Progenitor cell of endocrine pancreas (in vitro differentiated cells): ENCODE measurements around the gene RAB18. TPM values are rescaled to one million over a fixed set of nuclear protein-coding genes. Genes with fewer than 3 reads are reported as not detected.

Source experiments
- DNase-seq: peaks from one replicate; pipeline ENCODE4 v3.0.0; 2021; ENCODE audit warnings: low spot score; ENCODE audit not compliant: unreplicated experiment
- H3K27ac Mint-ChIP-seq: 2 replicates; pipeline ENCODE4 v1.8.0; 2021; ENCODE audit warnings: mild to moderate bottlenecking, moderate library complexity, mixed read lengths
- H3K27me3 Mint-ChIP-seq: 2 replicates; pipeline ENCODE4 v1.8.0; 2021; ENCODE audit warnings: mixed read lengths
- H3K36me3 Mint-ChIP-seq: 2 replicates; pipeline ENCODE4 v1.8.0; 2022; ENCODE audit warnings: mixed read lengths; ENCODE audit not compliant: insufficient read depth
- H3K4me1 Mint-ChIP-seq: 2 replicates; pipeline ENCODE4 v1.8.0; 2021; ENCODE audit warnings: low read depth, mixed read lengths
- H3K4me3 Mint-ChIP-seq: 2 replicates; pipeline ENCODE4 v1.8.0; 2021; ENCODE audit warnings: low read depth, mild to moderate bottlenecking, moderate library complexity, mixed read lengths
- H3K9me3 Mint-ChIP-seq: 2 replicates; pipeline ENCODE4 v1.8.0; 2021; ENCODE audit warnings: low read depth, mixed read lengths
- total RNA-seq: library from RNA; stranded (reverse); gene quantifications from 2 replicates; pipeline ENCODE4 v1.2.1, GENCODE V29; 2021
- TF ChIP-seq, protein P1 (sequence below): fragments of 200-600 bp; sonication (generic); IDR thresholded peaks from one replicate; pipeline ENCODE4 v1.5.0; 2021; ENCODE audit warnings: antibody characterized with exemption, mild to moderate bottlenecking; ENCODE audit not compliant: unreplicated experiment

The RAB18 gene
- total RNA-seq, 1 donor from 2014 or later: 81.0 TPM

DNA sequence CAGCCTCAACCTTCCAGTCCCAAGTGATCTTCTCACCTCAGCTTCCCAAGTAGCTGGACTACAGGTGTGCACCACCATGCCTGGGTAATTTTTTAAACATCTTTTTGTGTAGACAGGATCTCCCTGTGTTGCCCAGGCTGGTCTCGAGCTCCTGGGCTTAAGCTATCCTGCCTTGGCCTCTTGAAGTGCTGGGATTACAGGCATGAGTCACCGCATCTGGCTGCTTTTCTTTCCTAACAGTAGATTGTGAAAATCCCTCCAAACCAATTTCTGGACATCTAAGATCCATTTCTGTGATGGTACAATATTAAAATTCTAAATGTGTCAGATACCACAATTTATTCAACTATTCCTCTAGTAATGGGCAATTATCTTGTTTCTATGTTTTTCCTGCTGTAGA is 38.7 kb downstream of the RAB18 start:
- TF ChIP-seq, protein P1, sequence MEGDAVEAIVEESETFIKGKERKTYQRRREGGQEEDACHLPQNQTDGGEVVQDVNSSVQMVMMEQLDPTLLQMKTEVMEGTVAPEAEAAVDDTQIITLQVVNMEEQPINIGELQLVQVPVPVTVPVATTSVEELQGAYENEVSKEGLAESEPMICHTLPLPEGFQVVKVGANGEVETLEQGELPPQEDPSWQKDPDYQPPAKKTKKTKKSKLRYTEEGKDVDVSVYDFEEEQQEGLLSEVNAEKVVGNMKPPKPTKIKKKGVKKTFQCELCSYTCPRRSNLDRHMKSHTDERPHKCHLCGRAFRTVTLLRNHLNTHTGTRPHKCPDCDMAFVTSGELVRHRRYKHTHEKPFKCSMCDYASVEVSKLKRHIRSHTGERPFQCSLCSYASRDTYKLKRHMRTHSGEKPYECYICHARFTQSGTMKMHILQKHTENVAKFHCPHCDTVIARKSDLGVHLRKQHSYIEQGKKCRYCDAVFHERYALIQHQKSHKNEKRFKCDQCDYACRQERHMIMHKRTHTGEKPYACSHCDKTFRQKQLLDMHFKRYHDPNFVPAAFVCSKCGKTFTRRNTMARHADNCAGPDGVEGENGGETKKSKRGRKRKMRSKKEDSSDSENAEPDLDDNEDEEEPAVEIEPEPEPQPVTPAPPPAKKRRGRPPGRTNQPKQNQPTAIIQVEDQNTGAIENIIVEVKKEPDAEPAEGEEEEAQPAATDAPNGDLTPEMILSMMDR: no peak
- Mint-ChIP-seq H3K4me3 (no peak overlapping the region), H3K9me3 (no peaks in the 10 kb centered on the region), H3K27me3 (no peaks in the 10 kb centered on the region), H3K27ac (no peak overlapping the region), H3K4me1 (peaks cover 3% of the 10 kb centered on the region), H3K36me3 (peaks cover 19% of the 10 kb centered on the region)
- no peak for DNase-seq

DNA sequence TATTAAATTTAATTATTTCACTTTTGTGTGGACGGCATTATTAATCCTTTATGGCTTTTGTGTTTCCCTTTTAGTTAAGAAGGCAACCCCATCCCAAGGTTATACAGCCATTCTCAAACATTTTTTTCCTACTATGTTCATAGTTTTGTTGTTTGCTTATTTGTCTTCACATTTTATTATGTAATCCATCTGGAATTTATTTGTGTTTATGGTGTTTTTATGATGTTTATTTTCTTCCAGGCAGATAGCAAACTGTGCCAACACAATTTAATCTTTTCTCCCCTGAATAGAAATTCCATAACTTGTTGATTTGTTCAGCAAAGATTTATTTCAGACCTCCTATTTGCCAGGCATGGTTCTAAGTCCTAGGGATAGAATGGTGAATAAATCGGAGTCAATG is 42.9 kb downstream of the RAB18 start:
- H3K9me3 Mint-ChIP-seq: no peaks in the 10 kb centered on the region
- H3K27ac Mint-ChIP-seq: no peak overlapping the region
- DNase-seq: no peak
- TF ChIP-seq, protein P1: no peak
- peaks cover 14% of the 10 kb centered on the region for H3K36me3 Mint-ChIP-seq
- no peak overlapping the region for H3K4me3 Mint-ChIP-seq
- no peaks in the 10 kb centered on the region for H3K4me1 Mint-ChIP-seq
- no peaks in the 10 kb centered on the region for H3K27me3 Mint-ChIP-seq

DNA sequence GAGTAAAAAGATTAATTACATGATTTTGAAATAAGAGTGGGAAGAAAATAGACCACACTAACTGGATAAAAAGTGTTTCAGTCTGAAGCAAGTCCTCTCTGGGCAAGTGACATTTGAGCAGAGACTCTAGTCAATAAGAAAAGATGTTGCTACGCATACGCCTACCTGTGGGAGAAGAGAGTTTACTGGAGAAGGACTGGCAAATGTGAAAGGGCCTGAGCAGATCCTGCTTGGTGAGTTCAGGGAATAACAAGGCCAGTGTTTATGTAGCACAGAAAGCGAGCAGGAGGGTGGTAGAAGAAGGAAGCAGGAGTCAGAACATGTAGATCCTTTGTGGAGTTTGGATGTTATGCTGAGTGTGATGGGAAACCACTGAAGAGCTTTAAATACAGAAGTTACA is 43.4 kb downstream of the RAB18 start:
- Mint-ChIP-seq H3K27ac (no peak overlapping the region), H3K9me3 (no peaks in the 10 kb centered on the region), H3K27me3 (no peaks in the 10 kb centered on the region), H3K4me1 (no peaks in the 10 kb centered on the region), H3K4me3 (no peak overlapping the region), H3K36me3 (peaks cover 14% of the 10 kb centered on the region)
- TF ChIP-seq, protein P1: no peak
- no peak for DNase-seq

DNA sequence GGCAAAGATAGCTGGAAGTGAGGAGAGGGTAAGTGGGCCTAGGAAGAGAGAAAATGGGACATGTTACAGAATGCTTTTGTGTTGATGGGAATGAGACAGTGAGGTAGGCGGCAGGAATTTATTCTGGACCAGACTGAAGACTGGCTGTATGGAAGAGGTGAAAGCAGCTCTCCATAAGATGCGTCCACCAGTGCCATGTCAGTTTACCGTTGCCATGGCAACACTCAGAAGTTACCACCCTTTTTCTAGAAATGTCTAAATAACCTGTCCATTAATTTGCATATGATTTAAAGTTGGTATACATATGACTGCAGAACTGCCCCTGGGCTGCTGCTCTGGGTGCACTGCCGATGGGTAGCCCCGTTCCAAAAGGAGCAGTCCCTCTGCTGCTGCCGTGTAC is 46.7 kb downstream of the RAB18 start:
- Mint-ChIP-seq H3K27me3 (no peaks in the 10 kb centered on the region), H3K4me1 (no peaks in the 10 kb centered on the region), H3K9me3 (no peaks in the 10 kb centered on the region), H3K27ac (no peak overlapping the region), H3K36me3 (peaks cover 7% of the 10 kb centered on the region), H3K4me3 (no peak overlapping the region)
- DNase-seq: no peak
- TF ChIP-seq, protein P1: no peak

DNA sequence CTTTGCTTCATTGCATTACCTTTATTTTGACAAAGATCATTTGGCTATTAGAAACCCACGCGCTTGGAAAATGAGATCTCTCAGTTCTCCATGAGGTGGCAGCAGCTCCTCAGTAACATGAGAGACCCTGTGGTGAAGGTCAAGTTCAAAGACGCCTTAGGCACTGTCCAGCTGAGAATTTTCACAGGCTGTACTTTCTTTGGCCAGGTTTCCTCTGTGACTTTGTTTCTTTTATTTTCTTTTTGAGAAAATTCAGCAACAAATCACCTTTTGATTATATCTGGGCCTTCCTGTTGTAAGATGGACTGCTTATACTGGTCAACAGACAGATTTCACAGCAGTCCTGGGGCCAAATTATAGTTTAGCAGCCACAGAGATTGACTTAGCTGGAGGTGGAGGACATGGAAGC is 54.5 kb downstream of the RAB18 start:
- peak overlapping the region; percentile 73 for H3K27ac Mint-ChIP-seq
- TF ChIP-seq, protein P1: peak; percentile 81

More for the DNA sequence above, 54.5 kb downstream of the RAB18 start:
- Mint-ChIP-seq H3K27me3 (peaks cover 17% of the 10 kb centered on the region), H3K9me3 (no peaks in the 10 kb centered on the region), H3K4me1 (no peaks in the 10 kb centered on the region), H3K4me3 (no peak overlapping the region), H3K36me3 (no peaks in the 10 kb centered on the region)
- peak; percentile 18 for DNase-seq
